ENCODE results near the gene LYST.

The LYST gene

DNA sequence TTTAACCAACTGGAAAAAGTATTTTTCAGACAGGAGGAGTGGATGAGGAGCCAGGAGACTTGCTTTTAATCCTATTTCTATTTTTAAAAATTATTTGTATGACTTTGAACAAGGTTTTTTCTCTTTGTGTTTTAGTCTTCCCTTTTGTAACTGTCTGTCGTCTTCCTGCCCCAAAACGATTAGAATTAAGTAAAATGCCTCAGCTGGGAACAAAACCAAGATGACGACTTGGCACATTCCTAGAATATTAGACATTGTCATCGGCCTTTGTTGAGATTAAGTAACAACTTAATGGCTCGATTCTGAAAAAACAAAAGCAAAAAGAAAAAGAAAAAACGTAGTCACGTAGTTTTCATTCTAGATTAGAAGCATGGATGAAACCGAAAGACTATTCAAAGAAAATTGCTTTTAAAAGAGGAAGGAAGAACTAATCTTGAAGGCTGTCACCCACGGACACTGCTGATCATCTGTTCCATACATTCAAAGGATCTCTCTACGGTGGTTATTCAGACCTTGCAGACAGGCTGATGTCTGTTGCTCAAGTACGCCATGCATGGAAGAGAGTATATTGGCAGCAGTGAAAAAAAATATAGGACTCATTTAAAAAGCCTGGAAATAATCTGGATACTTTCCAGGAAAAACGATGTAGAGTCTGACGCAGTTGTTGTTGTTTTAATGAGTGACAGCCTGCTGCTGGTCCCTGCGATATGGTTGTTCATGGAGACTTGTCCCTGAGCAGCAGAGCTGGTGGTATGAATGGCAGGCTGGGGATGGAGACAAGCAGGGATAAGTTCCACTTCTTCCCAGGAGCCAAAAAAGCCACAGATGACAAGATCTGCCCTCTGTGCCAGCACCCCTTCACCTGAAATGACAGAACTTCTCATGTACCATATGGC lies 234.0 kb downstream of the LYST start:
- H3K79me1 ChIP-seq (ENCODE audit: low read length), result no peaks in the 10 kb centered on the region
- no peak overlapping the region for H2BK5ac ChIP-seq (ENCODE audit: low read depth, low read length, poor library complexity)
- H3K9me3 ChIP-seq (ENCODE audit: insufficient read depth, low read depth, low read length), result no peaks in the 10 kb centered on the region
- no peak overlapping the region for H4K91ac ChIP-seq (ENCODE audit: low read depth, low read length)
- H3K27ac ChIP-seq (ENCODE audit: low read depth, low read length), result no peak overlapping the region
- H3K23ac ChIP-seq (ENCODE audit: low read length), result peak overlapping the region; percentile 91
- no peaks in the 10 kb centered on the region for H3K79me2 ChIP-seq (ENCODE audit: control insufficient read depth, insufficient read depth, low read length, poor library complexity)
- no peaks in the 10 kb centered on the region for H3K27me3 ChIP-seq (ENCODE audit: insufficient read depth, low read length)
- no peak overlapping the region for H2AFZ ChIP-seq (ENCODE audit: insufficient read depth, low read length, poor library complexity)
- H3K14ac ChIP-seq (ENCODE audit: low read length), result no peak overlapping the region
- no peaks in the 10 kb centered on the region for H3K36me3 ChIP-seq (ENCODE audit: control insufficient read depth in 1 of 2, insufficient read depth in 2 of 2, low read length in 2 of 2)
- no peak overlapping the region for H2AK5ac ChIP-seq (ENCODE audit: low read length)
- H2BK120ac ChIP-seq (ENCODE audit: insufficient read depth, low read length, poor library complexity), result no peak overlapping the region
- H4K8ac ChIP-seq (ENCODE audit: low read depth, low read length), result no peak overlapping the region
- no peak overlapping the region for H3K9ac ChIP-seq (ENCODE audit: low read length)
- peaks cover 2 to 9% of the 10 kb centered on the region in 2 experiments for H3K4me1 ChIP-seq (ENCODE audit: control insufficient read depth in 1 of 2, insufficient read depth in 2 of 2, low read length in 2 of 2)
- H3K4ac ChIP-seq (ENCODE audit: low read depth, low read length), result no peak overlapping the region
- no peak overlapping the region for H3K4me3 ChIP-seq (ENCODE audit: low read depth, low read length)
- no peak overlapping the region for H2BK12ac ChIP-seq (ENCODE audit: low read length)
- DNase-seq, result peak in 1 of 2 donors; percentile 74
- H4K12ac ChIP-seq (ENCODE audit: low read depth, low read length), result no peak overlapping the region
- no peak overlapping the region for H3K4me2 ChIP-seq (ENCODE audit: low read length)
- no peak overlapping the region for H3K18ac ChIP-seq (ENCODE audit: low read length)
- WGBS (ENCODE audit: extremely low coverage, insufficient coverage, insufficient read length), result no CpG with 5 or more reads among the region's 14 CpGs

DNA sequence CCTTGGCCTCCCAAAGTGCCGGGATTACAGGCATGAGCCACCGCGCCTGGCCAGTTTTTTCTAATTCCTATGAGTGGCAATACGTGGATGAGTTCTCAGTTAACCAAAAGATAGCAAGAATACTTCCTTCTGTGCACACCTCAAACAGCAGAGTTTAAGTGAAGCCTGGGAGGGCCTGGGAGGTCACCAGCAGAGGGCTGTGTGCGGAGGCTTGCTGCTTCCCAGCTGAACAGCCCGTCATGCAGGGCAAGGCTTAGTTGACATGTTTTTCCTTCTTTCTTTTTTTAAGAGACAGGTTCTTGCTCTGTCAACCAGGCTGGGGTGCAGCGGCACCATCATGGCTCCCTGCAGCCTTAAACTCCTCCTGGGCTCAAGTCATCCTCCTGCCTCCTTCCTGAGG lies 234.9 kb downstream of the LYST start:
- no peaks in the 10 kb centered on the region for H3K36me3 ChIP-seq (ENCODE audit: control insufficient read depth in 1 of 2, insufficient read depth in 2 of 2, low read length in 2 of 2)

DNA sequence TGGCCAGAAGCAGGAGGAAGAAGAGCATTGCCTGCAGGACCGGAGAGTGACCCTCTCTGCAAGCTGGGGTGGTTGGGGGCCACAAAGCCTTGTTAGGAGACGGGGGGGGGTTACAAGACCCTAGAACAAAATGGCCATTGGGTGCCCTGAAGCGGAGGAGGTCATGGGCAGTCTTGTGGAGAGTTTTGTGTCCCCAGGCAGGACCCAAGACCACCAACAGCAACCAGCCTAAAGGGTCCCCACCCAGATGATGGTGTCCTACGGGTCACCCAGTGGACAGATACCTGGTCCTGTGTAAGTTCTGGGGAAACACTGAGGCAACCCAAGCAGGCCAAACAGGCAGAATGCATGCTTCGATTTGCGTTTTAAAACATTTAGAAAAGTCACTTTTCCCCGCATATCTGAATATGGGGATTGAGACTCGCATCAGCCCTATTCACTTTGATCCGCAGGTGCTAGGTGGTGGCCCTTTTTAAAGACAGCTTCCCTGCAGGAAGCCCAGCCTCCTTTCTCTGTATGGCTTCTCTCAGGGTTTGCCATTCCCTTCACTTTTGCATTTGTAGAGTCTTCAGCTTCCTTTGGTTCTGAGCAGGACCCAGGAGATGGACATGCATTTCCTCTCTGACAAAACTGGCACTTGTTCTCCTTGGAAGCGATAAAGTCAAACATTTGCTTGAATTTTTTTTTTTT lies 238.2 kb downstream of the LYST start:
- Histone ChIP-seq H3K4ac (ENCODE audit: low read depth, low read length) (no peak overlapping the region), H3K27me3 (ENCODE audit: insufficient read depth, low read length) (no peaks in the 10 kb centered on the region), H3K9ac (ENCODE audit: low read length) (no peak overlapping the region), H2BK120ac (ENCODE audit: insufficient read depth, low read length, poor library complexity) (no peak overlapping the region), H2BK5ac (ENCODE audit: low read depth, low read length, poor library complexity) (no peak overlapping the region), H3K79me2 (ENCODE audit: control insufficient read depth, insufficient read depth, low read length, poor library complexity) (no peaks in the 10 kb centered on the region), H3K14ac (ENCODE audit: low read length) (no peak overlapping the region), H3K4me3 (ENCODE audit: low read depth, low read length) (no peak overlapping the region), H3K23ac (ENCODE audit: low read length) (no peak overlapping the region), H4K12ac (ENCODE audit: low read depth, low read length) (no peak overlapping the region), H3K36me3 (ENCODE audit: control insufficient read depth in 1 of 2, insufficient read depth in 2 of 2, low read length in 2 of 2) (no peaks in the 10 kb centered on the region), H3K4me1 (ENCODE audit: control insufficient read depth in 1 of 2, insufficient read depth in 2 of 2, low read length in 2 of 2) (peaks cover 2% of the 10 kb centered on the region in 2 experiments), H3K9me3 (ENCODE audit: insufficient read depth, low read depth, low read length) (no peaks in the 10 kb centered on the region), H2BK12ac (ENCODE audit: low read length) (no peak overlapping the region), H2AFZ (ENCODE audit: insufficient read depth, low read length, poor library complexity) (no peak overlapping the region), H3K4me2 (ENCODE audit: low read length) (no peak overlapping the region), H4K91ac (ENCODE audit: low read depth, low read length) (no peak overlapping the region), H3K27ac (ENCODE audit: low read depth, low read length) (no peak overlapping the region), H2AK5ac (ENCODE audit: low read length) (no peak overlapping the region), H3K79me1 (ENCODE audit: low read length) (no peaks in the 10 kb centered on the region), H4K8ac (ENCODE audit: low read depth, low read length) (no peak overlapping the region), H3K18ac (ENCODE audit: low read length) (no peak overlapping the region)
- no CpG with 5 or more reads among the region's 10 CpGs for WGBS (ENCODE audit: extremely low coverage, insufficient coverage, insufficient read length)
- no peak for DNase-seq

More for the DNA sequence above, 234.9 kb downstream of the LYST start:
- Histone ChIP-seq H4K91ac (ENCODE audit: low read depth, low read length) (no peak overlapping the region), H3K79me2 (ENCODE audit: control insufficient read depth, insufficient read depth, low read length, poor library complexity) (no peaks in the 10 kb centered on the region), H3K23ac (ENCODE audit: low read length) (no peak overlapping the region), H3K27ac (ENCODE audit: low read depth, low read length) (no peak overlapping the region), H2AK5ac (ENCODE audit: low read length) (no peak overlapping the region), H3K14ac (ENCODE audit: low read length) (no peak overlapping the region), H3K4ac (ENCODE audit: low read depth, low read length) (no peak overlapping the region), H3K18ac (ENCODE audit: low read length) (no peak overlapping the region), H2BK120ac (ENCODE audit: insufficient read depth, low read length, poor library complexity) (no peak overlapping the region), H3K4me3 (ENCODE audit: low read depth, low read length) (no peak overlapping the region), H2BK12ac (ENCODE audit: low read length) (no peak overlapping the region), H3K9ac (ENCODE audit: low read length) (no peak overlapping the region), H4K8ac (ENCODE audit: low read depth, low read length) (no peak overlapping the region), H2BK5ac (ENCODE audit: low read depth, low read length, poor library complexity) (no peak overlapping the region), H3K4me2 (ENCODE audit: low read length) (no peak overlapping the region), H3K27me3 (ENCODE audit: insufficient read depth, low read length) (no peaks in the 10 kb centered on the region), H4K12ac (ENCODE audit: low read depth, low read length) (no peak overlapping the region), H3K9me3 (ENCODE audit: insufficient read depth, low read depth, low read length) (no peaks in the 10 kb centered on the region), H2AFZ (ENCODE audit: insufficient read depth, low read length, poor library complexity) (no peak overlapping the region), H3K79me1 (ENCODE audit: low read length) (no peaks in the 10 kb centered on the region), H3K4me1 (ENCODE audit: control insufficient read depth in 1 of 2, insufficient read depth in 2 of 2, low read length in 2 of 2) (peaks cover 2 to 9% of the 10 kb centered on the region in 2 experiments)
- WGBS (ENCODE audit: extremely low coverage, insufficient coverage, insufficient read length), result no CpG with 5 or more reads among the region's 7 CpGs
- DNase-seq, result no peak

DNA sequence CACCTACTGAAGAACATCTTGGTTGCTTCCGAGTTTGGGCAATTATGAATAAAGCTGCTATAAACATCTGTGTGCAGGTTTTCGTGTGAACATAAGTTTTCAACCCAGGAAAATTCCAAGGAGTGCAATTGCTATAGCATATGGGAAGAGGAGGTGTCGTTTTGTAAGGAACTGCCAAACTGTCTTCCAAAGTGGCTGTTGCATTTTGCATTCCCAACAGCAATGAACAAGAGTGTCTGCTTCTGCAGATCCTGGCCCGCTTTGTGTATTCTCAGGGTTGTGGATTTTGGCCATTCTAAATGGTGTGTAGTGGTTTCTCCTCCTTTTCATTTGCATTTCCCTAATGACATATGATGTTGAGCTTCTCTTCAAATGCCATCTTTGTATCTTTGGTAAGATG lies 240.9 kb downstream of the LYST start:
- Histone ChIP-seq H2AFZ (ENCODE audit: insufficient read depth, low read length, poor library complexity) (no peak overlapping the region), H2AK5ac (ENCODE audit: low read length) (no peak overlapping the region), H3K4me3 (ENCODE audit: low read depth, low read length) (no peak overlapping the region), H3K9me3 (ENCODE audit: insufficient read depth, low read depth, low read length) (no peaks in the 10 kb centered on the region), H4K8ac (ENCODE audit: low read depth, low read length) (no peak overlapping the region), H3K14ac (ENCODE audit: low read length) (no peak overlapping the region), H2BK12ac (ENCODE audit: low read length) (no peak overlapping the region), H4K12ac (ENCODE audit: low read depth, low read length) (no peak overlapping the region), H3K18ac (ENCODE audit: low read length) (no peak overlapping the region), H3K79me2 (ENCODE audit: control insufficient read depth, insufficient read depth, low read length, poor library complexity) (no peaks in the 10 kb centered on the region), H4K91ac (ENCODE audit: low read depth, low read length) (no peak overlapping the region), H2BK120ac (ENCODE audit: insufficient read depth, low read length, poor library complexity) (no peak overlapping the region), H3K27ac (ENCODE audit: low read depth, low read length) (no peak overlapping the region), H3K9ac (ENCODE audit: low read length) (no peak overlapping the region), H3K27me3 (ENCODE audit: insufficient read depth, low read length) (no peaks in the 10 kb centered on the region), H3K4me2 (ENCODE audit: low read length) (no peak overlapping the region), H3K36me3 (ENCODE audit: control insufficient read depth in 1 of 2, insufficient read depth in 2 of 2, low read length in 2 of 2) (no peaks in the 10 kb centered on the region), H3K4ac (ENCODE audit: low read depth, low read length) (no peak overlapping the region), H2BK5ac (ENCODE audit: low read depth, low read length, poor library complexity) (no peak overlapping the region), H3K79me1 (ENCODE audit: low read length) (no peaks in the 10 kb centered on the region), H3K23ac (ENCODE audit: low read length) (no peak overlapping the region), H3K4me1 (ENCODE audit: control insufficient read depth in 1 of 2, insufficient read depth in 2 of 2, low read length in 2 of 2) (no peaks in the 10 kb centered on the region)
- no CpG with 5 or more reads among the region's 4 CpGs for WGBS (ENCODE audit: extremely low coverage, insufficient coverage, insufficient read length)
- no peak for DNase-seq

All from trophoblast cell (in vitro differentiated cells and primary cell).